Choroid plexus epithelial cell (primary cell): ENCODE data around the gene APOO.

ENCODE experiments used
- DNase-seq: peaks from one replicate; pipeline ENCODE4 v3.0.0-alpha.2; 2010; ENCODE audit warnings: low read depth
- H3K4me3 ChIP-seq: 2 replicates; pipeline ENCODE4 v1.5.1; 2011; ENCODE audit warnings: low read depth, mild to moderate bottlenecking, control low read depth, low read length, moderate library complexity
- TF ChIP-seq, protein P1 (sequence below): conservative IDR thresholded peaks from 2 replicates; pipeline ENCODE4 v1.5.1; 2011; ENCODE audit warnings: low read depth, mild to moderate bottlenecking, control low read depth, inconsistent platforms, low read length, moderate library complexity

The APOO gene

DNA sequence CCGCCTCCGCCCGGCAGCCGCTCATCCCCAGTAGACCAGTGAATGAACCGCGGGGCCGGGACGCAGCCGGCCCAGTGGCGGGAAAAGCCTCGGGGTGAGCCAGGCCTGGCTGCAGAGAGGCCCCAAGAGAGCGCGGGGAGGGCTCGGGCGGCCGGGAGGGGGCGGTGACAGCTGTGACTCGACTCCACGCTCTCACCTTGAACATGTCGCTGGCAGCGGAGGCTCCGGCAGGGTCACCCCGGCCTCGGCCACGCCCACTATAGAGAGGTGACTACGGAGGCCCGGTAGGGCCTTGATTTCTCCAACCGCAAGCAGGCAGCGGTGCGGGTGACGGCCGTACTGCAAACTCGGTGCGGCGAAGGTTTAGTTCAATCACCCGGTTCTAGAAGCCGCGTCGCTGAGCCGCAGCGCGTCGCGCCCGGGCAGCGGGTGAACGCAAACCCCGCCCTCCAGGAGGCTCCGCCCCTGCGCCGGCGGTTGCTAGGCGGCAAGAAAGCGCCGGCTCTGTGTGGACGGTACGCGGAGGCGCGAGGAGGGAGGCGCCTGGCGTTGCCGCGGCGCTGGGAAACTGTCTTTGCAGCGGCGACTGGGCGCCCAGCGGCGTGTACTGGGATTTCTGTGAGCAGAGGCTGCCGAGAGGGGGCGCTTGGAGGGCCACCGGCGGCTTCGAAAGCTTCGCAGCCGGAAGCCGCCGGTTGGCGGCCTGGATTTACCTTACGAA is at the start of gene APOO, which contains the start of gene CXorf58:
Gene APOO, minus strand, starts transcription at position 441 of the 721 bp plus-strand sequence. Its CDS starts 236 bp downstream, at position 205.
Gene CXorf58, plus strand, starts transcription at position 509 of the 721 bp plus-strand sequence. CDS start 2,297 bp downstream, outside the sequence.
- TF ChIP-seq, protein P1, sequence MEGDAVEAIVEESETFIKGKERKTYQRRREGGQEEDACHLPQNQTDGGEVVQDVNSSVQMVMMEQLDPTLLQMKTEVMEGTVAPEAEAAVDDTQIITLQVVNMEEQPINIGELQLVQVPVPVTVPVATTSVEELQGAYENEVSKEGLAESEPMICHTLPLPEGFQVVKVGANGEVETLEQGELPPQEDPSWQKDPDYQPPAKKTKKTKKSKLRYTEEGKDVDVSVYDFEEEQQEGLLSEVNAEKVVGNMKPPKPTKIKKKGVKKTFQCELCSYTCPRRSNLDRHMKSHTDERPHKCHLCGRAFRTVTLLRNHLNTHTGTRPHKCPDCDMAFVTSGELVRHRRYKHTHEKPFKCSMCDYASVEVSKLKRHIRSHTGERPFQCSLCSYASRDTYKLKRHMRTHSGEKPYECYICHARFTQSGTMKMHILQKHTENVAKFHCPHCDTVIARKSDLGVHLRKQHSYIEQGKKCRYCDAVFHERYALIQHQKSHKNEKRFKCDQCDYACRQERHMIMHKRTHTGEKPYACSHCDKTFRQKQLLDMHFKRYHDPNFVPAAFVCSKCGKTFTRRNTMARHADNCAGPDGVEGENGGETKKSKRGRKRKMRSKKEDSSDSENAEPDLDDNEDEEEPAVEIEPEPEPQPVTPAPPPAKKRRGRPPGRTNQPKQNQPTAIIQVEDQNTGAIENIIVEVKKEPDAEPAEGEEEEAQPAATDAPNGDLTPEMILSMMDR: peak; percentile 78
- H3K4me3 ChIP-seq: peak within 1 kb of the TSS; percentile 71
- DNase-seq: peak; percentile 93

DNA sequence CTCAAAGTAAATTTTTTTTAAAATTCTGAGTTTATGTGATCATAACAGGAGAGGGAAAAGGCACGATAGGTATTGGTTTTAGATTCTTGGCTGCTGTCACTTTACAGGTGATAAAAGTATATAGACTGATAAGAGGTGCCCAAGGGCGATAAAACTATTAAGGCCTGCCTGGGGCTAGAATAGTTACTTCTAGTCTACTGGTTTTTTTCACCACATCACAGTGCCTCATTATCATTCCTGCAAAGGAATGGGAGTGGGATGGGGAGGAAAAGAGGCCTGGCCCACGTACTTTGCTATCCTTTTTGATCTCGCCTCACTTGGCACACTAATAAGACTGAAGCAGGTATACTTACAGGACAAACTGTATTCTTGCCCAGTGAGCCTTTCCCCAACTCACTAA is 46.7 kb upstream of the APOO start:
- TF ChIP-seq, protein P1: no peak
- no peak for DNase-seq

DNA sequence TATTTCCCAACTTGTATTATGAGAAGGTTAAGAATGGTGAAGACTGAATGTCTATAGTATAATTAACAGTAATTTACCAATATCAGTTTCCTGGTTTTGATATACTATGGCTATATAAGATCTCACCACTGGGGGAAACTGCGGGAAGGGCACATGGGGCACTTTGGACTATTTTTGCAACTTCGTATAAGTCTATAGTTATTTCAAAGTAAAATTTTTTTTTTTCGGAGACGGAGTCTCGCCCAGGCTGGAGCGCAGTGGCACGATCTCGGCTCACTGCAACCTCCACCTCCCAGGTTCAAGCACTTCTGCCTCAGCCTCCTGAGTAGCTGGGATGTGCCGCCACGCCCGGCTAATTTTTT is 46.2 kb upstream of the APOO start:
- TF ChIP-seq, protein P1: no peak
- no peak for DNase-seq
- H3K4me3 ChIP-seq: no peak overlapping the region

More for the DNA sequence above, 46.7 kb upstream of the APOO start:
- no peak overlapping the region for H3K4me3 ChIP-seq

DNA sequence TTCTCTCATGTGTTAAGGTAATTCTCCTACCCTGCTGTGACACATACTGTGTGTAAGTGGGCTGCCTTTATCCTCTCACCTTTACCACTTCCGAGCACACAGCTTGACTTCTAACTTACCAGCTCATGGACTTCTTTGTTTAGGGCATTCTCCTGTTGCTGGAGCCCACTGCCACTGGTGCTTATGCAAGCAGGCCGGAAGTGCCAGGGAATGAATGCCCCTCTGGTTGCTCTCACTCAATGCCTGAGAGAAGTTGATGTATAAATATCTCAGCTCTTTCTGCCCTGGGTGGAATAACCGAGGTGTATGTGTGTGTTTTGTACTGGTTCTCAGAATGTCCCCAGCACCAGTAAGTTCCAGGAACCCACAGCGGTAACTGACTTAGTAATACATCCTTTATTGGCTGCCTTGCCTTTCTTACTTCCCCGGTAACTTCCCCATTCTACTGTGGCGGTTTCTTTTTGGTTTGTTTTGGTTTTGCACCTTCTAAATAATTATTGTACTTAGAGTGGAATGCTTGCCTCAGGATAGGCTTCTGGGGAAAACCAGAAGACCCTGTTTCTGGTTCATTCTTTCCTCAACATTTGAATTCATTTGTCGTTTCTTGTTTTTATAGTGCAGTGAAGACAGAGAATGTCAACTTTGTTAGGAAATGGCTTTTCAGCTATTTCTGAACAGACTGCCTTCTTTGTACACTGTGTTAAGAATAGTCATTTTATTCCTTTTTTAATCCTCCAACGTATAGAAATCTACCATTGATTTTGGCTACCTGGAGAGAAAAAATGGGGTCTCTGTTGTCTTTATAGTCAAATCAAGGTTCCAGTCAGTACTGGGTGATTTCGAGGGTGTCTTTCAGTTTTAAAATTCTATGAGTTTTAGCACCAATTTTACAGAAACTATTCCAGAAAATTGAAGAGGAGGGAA is 45.5 kb upstream of the APOO start:
- no peak overlapping the region for H3K4me3 ChIP-seq
- DNase-seq: peak; percentile 15
- TF ChIP-seq, protein P1: no peak

DNA sequence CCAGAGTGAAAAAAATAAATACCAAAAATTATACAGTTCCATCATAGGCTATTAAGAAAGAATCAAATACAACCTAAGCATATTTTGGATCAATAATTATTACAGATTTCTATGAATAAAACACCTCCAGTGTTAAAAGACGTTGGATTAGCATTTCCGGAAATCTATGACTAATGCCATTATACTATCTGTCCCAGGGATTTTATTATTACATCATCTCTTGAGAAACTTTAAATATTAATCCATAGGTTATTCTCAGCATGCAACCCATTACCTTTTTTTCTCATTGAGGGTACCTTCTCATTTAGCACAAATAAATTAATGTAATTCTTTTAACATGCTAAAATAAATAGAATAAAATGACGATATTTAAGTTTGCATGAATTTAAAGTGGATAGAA is 44.7 kb upstream of the APOO start:
- no peak for DNase-seq
- H3K4me3 ChIP-seq: no peak overlapping the region
- TF ChIP-seq, protein P1: no peak

DNA sequence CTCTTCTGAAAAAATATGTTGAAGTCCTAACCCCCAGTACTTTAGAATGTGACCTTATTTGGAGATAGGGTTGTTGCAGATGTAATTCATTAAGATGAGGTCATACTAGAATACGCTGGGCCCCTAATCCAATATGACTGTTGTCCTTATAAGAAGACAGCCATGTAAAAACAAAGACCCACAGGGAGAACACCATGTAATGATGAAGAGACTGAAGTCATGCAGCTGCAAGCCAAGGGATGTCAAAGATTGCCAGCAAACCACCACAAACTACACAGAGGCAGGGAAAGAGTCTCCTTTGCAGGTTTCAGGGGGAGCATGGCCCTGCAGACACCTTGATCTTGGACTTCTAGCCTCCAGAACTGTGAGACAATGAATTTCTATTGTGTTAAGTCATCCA is 37.5 kb upstream of the APOO start:
- TF ChIP-seq, protein P1: no peak
- DNase-seq: no peak
- no peak overlapping the region for H3K4me3 ChIP-seq
